HS-5 (cell line): ENCODE data around the gene MAGEC3.
"Not testable (repeated sequence)": the region's sequence is repeated elsewhere in the genome, so short reads cannot be mapped to it uniquely, and the experiment has no call there.

Source experiments
- DNase-seq: peaks from one replicate; pipeline ENCODE4 v3.0.0-alpha.2; 2012; ENCODE audit warnings: low read depth

Gene MAGEC3

GRCh38 chrX:141838016-141838415, at the start of gene MAGEC3:
Gene MAGEC3, plus strand, starts transcription at chrX:141838316. Its CDS starts 0 bp downstream, at chrX:141838316.
- DNase-seq, result no peak

- no peak for DNase-seq
Observed at GRCh38 chrX:141791856-141792255, 46.3 kb upstream of the MAGEC3 start.

GRCh38 chrX:141811438-141811837, 26.7 kb upstream of the MAGEC3 start:
- DNase-seq, result no peak

- no peak for DNase-seq
Observed at GRCh38 chrX:141814213-141814857, 23.8 kb upstream of the MAGEC3 start.

- DNase-seq, result no peak
Observed at GRCh38 chrX:141815904-141816303, 22.2 kb upstream of the MAGEC3 start.

- DNase-seq, result no peak
Observed at GRCh38 chrX:141832247-141832646, 5.9 kb upstream of the MAGEC3 start.

- peak; percentile 15 for DNase-seq
Observed at GRCh38 chrX:141839856-141840255, 1.7 kb downstream of the MAGEC3 start.

GRCh38 chrX:141857479-141857878, 19.4 kb downstream of the MAGEC3 start:
- no peak for DNase-seq

- no peak for DNase-seq
Observed at GRCh38 chrX:141879616-141880015, 41.5 kb downstream of the MAGEC3 start.

- DNase-seq, result not testable (repeated sequence)
Observed at GRCh38 chrX:141888811-141889210, 50.7 kb downstream of the MAGEC3 start.

GRCh38 chrX:141894733-141895132, 56.6 kb downstream of the MAGEC3 start:
- DNase-seq, result no peak

- no peak for DNase-seq
Observed at GRCh38 chrX:141897690-141898089, 59.6 kb downstream of the MAGEC3 start.

GRCh38 chrX:141902366-141902765, 64.2 kb downstream of the MAGEC3 start:
- DNase-seq, result no peak

- no peak for DNase-seq
Observed at GRCh38 chrX:141903400-141904155, 65.5 kb downstream of the MAGEC3 start, which contains the start of gene MAGEC1. Gene MAGEC1, plus strand, starts transcription at chrX:141903894. Its CDS starts 1,179 bp downstream, at chrX:141905073.

GRCh38 chrX:141904262-141904661, 66.1 kb downstream of the MAGEC3 start:
- DNase-seq, result no peak

- no peak for DNase-seq
Observed at GRCh38 chrX:141917801-141918200, 79.7 kb downstream of the MAGEC3 start.

GRCh38 chrX:141924293-141924692, 86.2 kb downstream of the MAGEC3 start:
- DNase-seq, result peak; percentile 11

- no peak for DNase-seq
Observed at GRCh38 chrX:141928432-141928831, 90.3 kb downstream of the MAGEC3 start.

- no peak for DNase-seq
Observed at GRCh38 chrX:141934059-141934641, 96.0 kb downstream of the MAGEC3 start.

GRCh38 chrX:141935645-141936044, 97.5 kb downstream of the MAGEC3 start:
- DNase-seq, result no peak

- no peak for DNase-seq
Observed at GRCh38 chrX:141936080-141936479, 98.0 kb downstream of the MAGEC3 start.

- DNase-seq, result no peak
Observed at GRCh38 chrX:141941234-141941633, 103.1 kb downstream of the MAGEC3 start.

GRCh38 chrX:141945426-141945825, 107.3 kb downstream of the MAGEC3 start:
- DNase-seq, result no peak
